Pancreas (tissue), 10 donors: ENCODE measurements around the gene PPIL3. TPM values are rescaled to one million over a fixed set of nuclear protein-coding genes. Genes with fewer than 3 reads are reported as not detected.

ENCODE experiments used
- ATAC-seq, 4 donors: fragments of 200-7000 bp; cut with Tn5 transposase; one replicate each; pipeline versions ENCODE4 v1.8.0 to v1.9.1; 2020; ENCODE audit warnings: mild to moderate bottlenecking in 4 of 4, moderate library complexity in 4 of 4
- DNase-seq, 6 donors: peaks; one replicate each; pipeline ENCODE4 v3.0.0-alpha.2; 2020
- FAIRE-seq: peaks from 2 replicates; lab custom pipeline; 2012; peaks lifted over from hg19 to GRCh38; lab: Jason Lieb, UNC
- H3K27ac ChIP-seq, 4 donors: fragments of 200-600 bp; sonication (generic); 1 replicate in 3 of 4; 2 replicates in 1 of 4; pipeline versions ENCODE4 v1.5.0 to v1.8.0; 2020
- H3K27me3 ChIP-seq, 4 donors: fragments of 200-600 bp; one replicate each; pipeline ENCODE4 v1.8.0; 2021
- H3K36me3 ChIP-seq, 3 donors: fragments of 200-600 bp; sonication (generic) in 1 of 3; one replicate each; pipeline versions ENCODE4 v1.5.0 to v1.8.0; 2020 to 2021
- H3K4me1 ChIP-seq, 3 donors: fragments of 200-600 bp; one replicate each; pipeline ENCODE4 v1.8.0; 2021
- H3K4me3 ChIP-seq, 4 donors: fragments of 200-600 bp; sonication (generic) in 2 of 4; one replicate each; pipeline versions ENCODE4 v1.5.0 to v1.8.0; 2020 to 2021
- H3K9me3 ChIP-seq, 4 donors: fragments of 200-600 bp; one replicate each; pipeline ENCODE4 v1.8.0; 2021
- CTCF ChIP-seq, 4 donors: fragments of 200-600 bp; sonication (generic) in 3 of 4; IDR thresholded peaks; one replicate each; pipeline versions ENCODE4 v1.5.0 to v1.8.0; 2021; ENCODE audit warnings: antibody characterized with exemption in 4 of 4
- WGBS, 2 donors: extraction: QIAGEN DNeasy Blood & Tissue Kit; methylation state at CpG; one replicate each; pipeline ENCODE4 v1.1.7; 2013; 5-methylcytosine and 5-hydroxymethylcytosine counted together
- intact Hi-C, 3 donors: fragments of 100-400 bp; cut with DNase I; formaldehyde crosslinking; loops; one replicate each; pipeline versions ENCODE4 v1.11.1 to v1.14.2; 2022
- polyA plus RNA-seq, 2 donors: library from polyadenylated mRNA; stranded (reverse); fragments of 200-250 nt; gene quantifications; one replicate each; pipeline ENCODE4 v1.2.3, GENCODE V29; 2013
- total RNA-seq, 6 donors: library from RNA; stranded (reverse); fragmentation: NEBNext Ultra II Directional in 4 of 6; extraction: Animal tissue kit (Norgen Biotek cat#: 25700) in 4 of 6; gene quantifications; one replicate each; pipeline versions ENCODE4 v1.2.1 to v1.2.4, GENCODE V29; 2021 to 2023
- donor health status: healthy with polysubstance abuse.
- donor health status: DM: no; HTN: no; CAD: no; lungs with moderate emphysema.
- donor health status: DM: no; HTN: no; CAD: no.
- donor health status: control.
- donor health status: control.
- donor health status: Bipolar disorder and iron deficiency.
- donor health status: DM: yes; HTN: yes; CAD: no.
- donor health status: DM: no; HTN: no; CAD: no.
- donor health status: DM: no; HTN: no; CAD: no.
- donor health status: DM: yes; HTN: yes; CAD: no.

Gene PPIL3
- total RNA-seq (10 to 100 TPM in 3 of 6 donors, 1 to 10 TPM in 3; 7.2 to 15.1 (median 10.7) TPM), polyA plus RNA-seq (10 to 100 TPM; 11.1 to 21.8 TPM)

- no peaks in the 10 kb centered on the region for H3K27me3 ChIP-seq
- FAIRE-seq, result peak; percentile 49
Observed at GRCh38 chr2:200888704-200889625, at the start of gene PPIL3, which contains the start of gene NIF3L1. PPIL3 (minus strand) TSS chr2:200889077; CDS start chr2:200887615, 1,462 bp downstream. NIF3L1 (plus strand) TSS chr2:200889371; CDS start chr2:200891944, 2,573 bp downstream.

GRCh38 chr2:200930947-200931626, 42.2 kb upstream of the PPIL3 start:
- DNase-seq (no peak), FAIRE-seq (peak; percentile 74), ATAC-seq (no peak)
- intact Hi-C loops, result no loop called here
- no peak overlapping the region for H3K4me3 ChIP-seq
- peaks cover 0 to 10% (median 9%) of the 10 kb centered on the region in 3 donors for H3K4me1 ChIP-seq
- peaks cover 0 to 7% (median 0%) of the 10 kb centered on the region in 3 donors for H3K36me3 ChIP-seq
- WGBS, 2 donors, result 42 to 48% methylated on average over 3 of the region's 3 CpGs
- TF ChIP-seq CTCF (IDR thresholded peaks at IDR 0.05), result no peak
- H3K9me3 ChIP-seq, result no peaks in the 10 kb centered on the region
- H3K27ac ChIP-seq, result no peak overlapping the region
- no peaks in the 10 kb centered on the region for H3K27me3 ChIP-seq

More at GRCh38 chr2:200888704-200889625, at the start of gene PPIL3, which contains the start of gene NIF3L1:
- peaks cover 0 to 12% (median 8%) of the 10 kb centered on the region in 3 donors for H3K4me1 ChIP-seq
- intact Hi-C loops, result no loop called here
- peak within 1 kb of the TSS; percentile 89 to 97 (median 92) for H3K27ac ChIP-seq
- no peak for TF ChIP-seq CTCF (IDR thresholded peaks at IDR 0.05)
- WGBS, 2 donors, result 0 to 1% methylated on average over 50 of the region's 50 CpGs
- H3K4me3 ChIP-seq, result peak within 1 kb of the TSS; percentile 56 to 77 (median 66)
- ATAC-seq (peak; percentile 95 to 98 (median 96)), DNase-seq (peak; percentile 93 to 97 (median 96))
- peaks cover 0 to 10% (median under 1%) of the 10 kb centered on the region in 3 donors for H3K36me3 ChIP-seq
- H3K9me3 ChIP-seq, result no peaks in the 10 kb centered on the region

- DNase-seq (no peak), ATAC-seq (no peak), FAIRE-seq (no peak)
- Histone ChIP-seq H3K36me3 (no peaks in the 10 kb centered on the region), H3K9me3 (no peaks in the 10 kb centered on the region), H3K27ac (no peak overlapping the region), H3K4me1 (peaks cover 0 to 10% (median 9%) of the 10 kb centered on the region in 3 donors), H3K27me3 (no peaks in the 10 kb centered on the region), H3K4me3 (no peak overlapping the region)
- WGBS, 2 donors, result 84 to 85% methylated on average over 2 of the region's 2 CpGs
- TF ChIP-seq CTCF (IDR thresholded peaks at IDR 0.05), result no peak
- intact Hi-C loops, result no loop called here
Observed at GRCh38 chr2:200929334-200930249, 40.7 kb upstream of the PPIL3 start.

GRCh38 chr2:200922439-200922838, 33.6 kb upstream of the PPIL3 start:
- Histone ChIP-seq H3K36me3 (peaks cover 0 to 35% (median 13%) of the 10 kb centered on the region in 3 donors), H3K4me3 (no peak overlapping the region), H3K27me3 (no peaks in the 10 kb centered on the region), H3K27ac (no peak overlapping the region), H3K4me1 (no peaks in the 10 kb centered on the region), H3K9me3 (no peaks in the 10 kb centered on the region)
- no peak for DNase-seq
- intact Hi-C loops, result no loop called here
- no peak for TF ChIP-seq CTCF (IDR thresholded peaks at IDR 0.05)
- no peak for ATAC-seq
- WGBS, 2 donors, result 82 to 85% methylated on average over 6 of the region's 6 CpGs
- FAIRE-seq, result no peak
